Muscle layer of duodenum (tissue), 2 donors: ENCODE measurements around the gene LYRM4.
"Not testable (repeated sequence)": the region's sequence is repeated elsewhere in the genome, so short reads cannot be mapped to it uniquely, and the experiment has no call there.

Experiments used
- H3K27ac ChIP-seq: one replicate; pipeline ENCODE4 v1.7.0; 2013; ENCODE audit warnings: mild to moderate bottlenecking, low read length
- H3K27me3 ChIP-seq: one replicate; pipeline ENCODE4 v1.7.0; 2013; ENCODE audit warnings: low read depth, mild to moderate bottlenecking, control low read depth, low read length
- H3K36me3 ChIP-seq, 2 donors: one replicate each; pipeline ENCODE4 v1.7.0; 2013; ENCODE audit warnings: low read length in 2 of 2, control low read depth in 1 of 2, mild to moderate bottlenecking in 1 of 2; ENCODE audit not compliant: insufficient read depth in 2 of 2, control insufficient read depth in 1 of 2
- H3K4me1 ChIP-seq, 2 donors: one replicate each; pipeline ENCODE4 v1.7.0; 2013; ENCODE audit warnings: low read length in 2 of 2, mild to moderate bottlenecking in 2 of 2, control low read depth in 1 of 2, moderate library complexity in 1 of 2; ENCODE audit not compliant: insufficient read depth in 2 of 2, control insufficient read depth in 1 of 2
- H3K4me3 ChIP-seq, 2 donors: one replicate each; pipeline ENCODE4 v1.7.0; 2013; ENCODE audit warnings: low read length in 2 of 2, low read depth in 1 of 2, mild to moderate bottlenecking in 1 of 2
- H3K9me3 ChIP-seq, 2 donors: one replicate each; pipeline ENCODE4 v1.7.0; 2013; ENCODE audit warnings: low read length in 2 of 2, control low read depth in 1 of 2, mild to moderate bottlenecking in 1 of 2; ENCODE audit not compliant: control insufficient read depth in 1 of 2
- donor health status: healthy.

LYRM4 gene

DNA sequence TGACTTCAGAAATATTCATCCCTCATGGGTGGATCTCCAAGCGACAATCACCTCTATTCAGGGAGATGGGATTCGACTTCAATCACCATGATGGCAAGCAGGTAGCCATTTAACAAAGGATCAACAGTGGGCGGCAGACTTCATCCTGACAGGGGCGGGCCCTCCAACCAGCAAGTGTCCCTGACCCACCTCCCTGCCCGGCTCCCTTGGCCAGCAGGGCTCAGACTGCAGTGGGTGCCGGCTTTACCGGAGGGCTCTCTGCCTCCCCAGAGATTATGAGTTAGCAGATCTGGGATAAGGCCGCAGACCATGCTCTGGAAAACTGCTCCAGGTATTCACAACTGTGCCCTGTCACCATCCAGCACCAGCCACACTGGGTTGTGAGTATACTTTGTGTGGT, 136.2 kb downstream of the LYRM4 start:
- no peak overlapping the region for H3K27ac ChIP-seq
- H3K4me3 ChIP-seq: no peak overlapping the region
- H3K9me3 ChIP-seq: no peaks in the 10 kb centered on the region
- no peaks in the 10 kb centered on the region for H3K27me3 ChIP-seq
- H3K4me1 ChIP-seq: no peaks in the 10 kb centered on the region
- no peaks in the 10 kb centered on the region for H3K36me3 ChIP-seq

DNA sequence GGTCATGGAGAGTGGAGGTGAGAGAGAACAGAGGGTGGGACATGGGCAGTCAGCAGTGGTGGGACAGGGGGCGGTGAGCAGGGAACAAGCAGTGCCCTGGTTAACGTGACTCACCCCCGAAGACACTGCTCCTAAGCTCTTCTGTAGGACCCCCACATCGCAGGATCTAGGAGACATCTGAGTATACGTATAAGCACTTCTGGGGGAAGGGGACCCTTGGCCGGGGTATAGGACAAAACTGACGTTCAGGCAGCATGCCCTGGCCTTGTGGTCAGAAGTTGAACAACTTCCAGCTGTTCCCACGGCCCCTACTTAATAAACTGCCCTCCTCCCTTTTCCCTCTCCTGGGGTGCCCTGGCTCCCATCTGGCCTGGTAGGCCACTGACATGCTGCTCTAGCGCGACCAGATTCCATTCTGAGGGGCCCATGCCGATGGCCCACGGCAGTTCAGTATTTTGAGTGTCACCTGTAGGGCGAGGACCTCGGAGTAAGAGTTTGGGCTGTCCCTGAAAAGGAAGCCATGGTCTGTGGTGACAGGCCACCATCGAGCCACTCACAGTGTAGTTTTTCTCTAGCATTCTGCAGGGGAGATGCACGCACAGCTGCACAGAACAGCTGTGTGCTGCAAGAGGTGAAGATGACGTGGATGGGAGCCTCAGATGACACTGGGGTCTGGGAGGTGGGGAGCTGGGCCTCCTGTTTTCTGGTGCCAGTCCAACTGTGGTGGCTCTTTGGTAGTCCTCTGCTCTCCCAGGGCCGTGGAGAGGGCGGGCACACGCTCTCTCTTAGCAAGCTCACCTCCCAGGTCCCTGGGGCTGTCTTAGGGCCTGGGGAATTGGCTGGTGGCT, 137.2 kb downstream of the LYRM4 start:
- H3K27me3 ChIP-seq: no peaks in the 10 kb centered on the region
- H3K4me1 ChIP-seq: no peaks in the 10 kb centered on the region
- H3K9me3 ChIP-seq: no peaks in the 10 kb centered on the region
- no peak overlapping the region for H3K27ac ChIP-seq
- no peak overlapping the region for H3K4me3 ChIP-seq
- no peaks in the 10 kb centered on the region for H3K36me3 ChIP-seq

DNA sequence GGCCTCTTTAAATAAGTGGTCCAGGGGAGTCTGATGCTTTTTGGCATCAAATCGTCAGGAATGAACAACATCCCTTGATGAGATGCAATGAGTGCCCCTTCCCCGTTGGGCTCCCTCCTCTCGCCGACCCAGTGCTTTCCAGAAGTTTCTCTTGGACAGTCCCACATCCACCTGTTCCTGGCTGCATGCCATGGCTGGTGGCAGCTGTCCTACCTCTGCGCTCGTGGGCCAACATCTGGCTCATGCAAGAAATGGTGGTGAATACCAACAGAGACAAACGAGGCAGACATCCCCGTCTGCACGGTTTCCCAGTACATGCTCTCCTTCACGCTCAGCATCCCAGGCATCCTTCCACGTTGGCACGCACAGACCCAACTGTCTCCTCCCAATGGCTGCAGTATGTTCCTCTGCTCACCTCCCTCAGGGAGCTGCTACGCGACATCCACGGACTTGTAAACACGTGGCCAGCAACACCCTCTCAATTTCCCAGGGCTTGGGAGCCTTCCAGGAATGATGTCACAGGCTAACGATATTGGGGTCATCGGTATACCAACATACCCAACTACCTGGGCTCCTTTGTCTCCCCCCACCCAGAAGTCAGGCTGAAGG, 138.1 kb downstream of the LYRM4 start:
- Histone ChIP-seq H3K4me3 (no peak overlapping the region), H3K27ac (no peak overlapping the region), H3K9me3 (no peaks in the 10 kb centered on the region), H3K27me3 (no peaks in the 10 kb centered on the region), H3K36me3 (no peaks in the 10 kb centered on the region), H3K4me1 (no peaks in the 10 kb centered on the region)

DNA sequence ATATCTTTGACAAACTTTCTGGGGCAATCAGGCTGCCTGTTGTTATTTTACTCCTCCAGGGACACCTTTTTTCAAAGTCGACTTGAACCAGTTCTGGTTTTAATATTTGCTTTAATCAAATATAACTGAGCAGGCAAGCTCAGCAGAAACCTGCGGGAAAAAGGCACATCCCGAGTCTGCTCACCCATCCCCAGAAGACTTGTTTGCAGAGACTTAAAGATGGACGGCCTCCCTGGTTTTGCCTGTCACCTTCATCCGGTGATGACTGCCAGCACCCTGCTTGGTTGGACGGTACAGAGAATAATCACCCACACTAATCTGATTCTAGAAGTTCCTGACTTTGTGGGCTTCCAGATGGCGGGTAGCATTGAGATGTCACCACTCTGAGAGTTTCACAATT, 138.8 kb downstream of the LYRM4 start:
- no peak overlapping the region for H3K27ac ChIP-seq
- H3K27me3 ChIP-seq: no peaks in the 10 kb centered on the region
- H3K36me3 ChIP-seq: no peaks in the 10 kb centered on the region
- no peaks in the 10 kb centered on the region for H3K9me3 ChIP-seq
- H3K4me3 ChIP-seq: no peak overlapping the region
- no peaks in the 10 kb centered on the region for H3K4me1 ChIP-seq

DNA sequence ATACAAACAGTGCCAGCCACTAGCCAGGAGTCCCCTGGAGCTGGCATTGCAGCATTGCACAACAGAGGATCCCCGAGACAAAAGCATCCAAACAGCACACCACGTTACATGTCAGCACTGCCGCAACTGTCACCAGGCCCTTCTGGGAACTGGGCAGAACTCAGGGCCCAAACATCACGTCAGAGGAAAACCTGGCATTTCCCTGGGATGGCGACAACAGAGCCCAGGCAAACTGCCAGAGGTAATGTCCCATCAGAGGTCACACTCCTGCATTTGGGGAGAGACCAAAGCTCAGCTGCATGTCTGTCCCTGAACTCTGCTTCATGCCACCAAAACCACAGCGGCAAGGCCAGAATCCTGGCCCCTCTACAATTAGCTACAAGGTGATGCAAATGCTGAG, 139.3 kb downstream of the LYRM4 start:
- no peaks in the 10 kb centered on the region for H3K27me3 ChIP-seq
- no peak overlapping the region for H3K4me3 ChIP-seq
- H3K36me3 ChIP-seq: no peaks in the 10 kb centered on the region
- no peaks in the 10 kb centered on the region for H3K9me3 ChIP-seq
- no peaks in the 10 kb centered on the region for H3K4me1 ChIP-seq
- H3K27ac ChIP-seq: no peak overlapping the region

DNA sequence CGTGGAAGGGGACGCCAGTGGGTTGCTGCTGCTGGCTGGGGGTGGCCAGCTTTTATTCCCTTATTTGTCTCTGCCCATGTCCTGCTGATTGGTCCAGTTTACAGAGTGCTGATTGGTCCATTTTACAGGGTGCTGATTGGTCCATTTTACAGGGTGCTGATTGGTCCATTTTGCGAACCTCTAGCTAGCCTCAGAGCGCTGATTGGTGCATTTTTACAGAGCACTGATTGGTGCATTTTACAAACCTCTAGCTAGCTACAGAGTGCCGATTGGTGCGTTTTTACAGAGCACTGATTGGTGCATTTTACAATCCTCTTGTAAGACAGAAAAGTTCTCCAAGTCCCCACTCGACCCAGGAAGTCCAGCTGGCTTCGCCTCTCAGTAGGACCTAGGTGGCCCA, 140.2 kb downstream of the LYRM4 start:
- H3K4me1 ChIP-seq, H3K27me3 ChIP-seq, H3K9me3 ChIP-seq, H3K27ac ChIP-seq, H3K4me3 ChIP-seq, H3K36me3 ChIP-seq: not testable (repeated sequence)

DNA sequence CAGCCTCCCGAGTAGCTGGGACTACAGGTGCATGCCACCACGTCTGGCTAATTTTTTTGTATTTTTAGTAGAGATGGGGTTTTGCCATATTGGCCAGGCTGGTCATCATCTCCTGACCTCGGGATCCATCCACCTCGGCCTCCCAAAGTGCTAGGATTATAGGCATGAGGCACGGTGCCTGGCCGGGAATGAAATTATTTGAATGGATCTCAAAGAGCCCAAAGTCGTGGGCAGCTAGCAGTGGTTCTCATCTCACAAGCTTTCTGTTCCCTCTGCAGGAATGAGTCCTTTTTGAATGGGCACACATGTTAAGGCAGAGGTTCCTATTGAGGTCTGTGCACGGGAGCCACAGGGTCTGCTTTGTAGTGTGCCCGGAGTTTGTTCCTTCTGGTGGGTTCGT, 140.7 kb downstream of the LYRM4 start:
- no peak overlapping the region for H3K27ac ChIP-seq
- H3K36me3 ChIP-seq: no peaks in the 10 kb centered on the region
- H3K9me3 ChIP-seq: no peaks in the 10 kb centered on the region
- H3K27me3 ChIP-seq: no peaks in the 10 kb centered on the region
- H3K4me1 ChIP-seq: no peaks in the 10 kb centered on the region
- no peak overlapping the region for H3K4me3 ChIP-seq

DNA sequence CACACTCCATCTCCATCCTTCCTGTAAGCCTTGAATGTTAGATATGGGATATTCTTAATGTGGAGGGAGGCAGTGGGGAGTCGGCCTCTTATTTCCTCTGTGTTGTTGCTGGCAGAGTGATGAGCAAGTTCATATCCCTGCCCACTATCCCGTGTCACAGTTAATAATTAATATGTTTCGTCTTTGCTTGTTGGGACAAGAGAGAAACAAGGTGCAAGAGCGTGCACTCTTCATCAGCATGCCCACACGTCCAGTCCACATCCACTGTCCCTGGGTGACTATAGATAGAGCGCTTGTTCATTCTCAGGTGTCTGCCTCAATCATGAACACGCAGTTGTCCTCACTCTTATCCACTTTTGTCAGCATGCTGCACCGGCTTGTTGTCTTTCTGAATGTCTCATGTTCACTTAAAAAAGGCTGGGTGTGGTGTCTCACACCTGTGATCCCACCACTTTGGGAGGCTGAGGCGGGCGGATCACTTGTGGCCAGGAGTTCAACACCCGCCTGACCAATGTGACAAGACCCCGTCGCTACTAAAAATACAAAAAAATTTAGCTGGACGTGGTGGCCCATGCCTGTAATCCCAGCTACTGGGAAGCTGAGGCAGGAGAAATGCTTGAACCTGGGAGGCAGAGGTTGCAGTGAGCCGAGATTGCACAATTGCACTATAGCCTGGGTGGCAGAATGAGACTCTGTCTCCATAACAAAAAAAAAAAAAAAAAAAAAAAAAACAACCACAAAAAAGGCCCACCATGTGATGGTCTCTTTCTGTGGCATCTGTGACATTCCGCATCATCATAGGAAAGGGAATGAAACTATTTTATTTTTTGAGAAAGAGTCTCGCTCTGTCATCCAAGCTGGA, 141.4 kb downstream of the LYRM4 start:
- H3K27ac ChIP-seq: no peak overlapping the region
- no peaks in the 10 kb centered on the region for H3K9me3 ChIP-seq
- no peaks in the 10 kb centered on the region for H3K4me1 ChIP-seq
- H3K27me3 ChIP-seq: no peaks in the 10 kb centered on the region
- H3K4me3 ChIP-seq: no peak overlapping the region
- no peaks in the 10 kb centered on the region for H3K36me3 ChIP-seq

DNA sequence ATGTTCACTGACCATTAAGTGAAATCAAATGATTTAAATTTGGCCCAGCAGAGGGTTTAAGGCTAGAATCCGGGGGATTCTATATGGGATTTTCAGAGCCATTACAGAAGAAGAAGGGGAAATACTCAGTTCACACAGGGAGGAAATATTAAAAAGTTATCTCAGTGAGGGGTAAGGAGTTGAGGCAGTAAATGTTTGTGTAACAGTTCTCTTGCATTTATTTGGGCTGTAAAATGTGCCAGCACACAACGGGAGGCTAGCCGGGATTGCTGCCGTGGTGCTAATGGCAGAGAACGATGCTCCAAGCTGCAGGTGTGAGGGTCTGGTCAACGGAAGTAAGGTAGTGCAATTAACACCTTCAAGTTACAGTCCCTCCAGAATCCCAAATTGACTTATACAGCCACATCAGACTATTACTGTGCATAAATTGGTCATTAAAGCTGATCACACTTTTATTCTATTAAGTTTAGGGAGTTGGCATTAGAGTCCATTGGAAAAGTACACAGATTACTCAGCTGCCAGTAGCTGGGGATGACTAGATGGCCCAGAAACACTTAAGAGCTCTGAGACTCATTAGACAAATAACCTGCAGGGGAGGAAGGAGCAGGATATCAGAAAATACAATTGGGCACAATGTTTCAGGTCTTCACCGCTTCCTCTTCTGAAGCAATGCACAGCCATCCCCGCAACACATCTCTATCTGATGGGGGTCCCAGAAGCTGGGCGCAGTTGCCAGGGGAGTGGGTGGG, 144.3 kb downstream of the LYRM4 start:
- Histone ChIP-seq H3K4me1 (no peaks in the 10 kb centered on the region), H3K27ac (no peak overlapping the region), H3K36me3 (peaks cover 2 to 4% of the 10 kb centered on the region in 2 donors), H3K27me3 (no peaks in the 10 kb centered on the region), H3K9me3 (no peaks in the 10 kb centered on the region), H3K4me3 (no peak overlapping the region)

DNA sequence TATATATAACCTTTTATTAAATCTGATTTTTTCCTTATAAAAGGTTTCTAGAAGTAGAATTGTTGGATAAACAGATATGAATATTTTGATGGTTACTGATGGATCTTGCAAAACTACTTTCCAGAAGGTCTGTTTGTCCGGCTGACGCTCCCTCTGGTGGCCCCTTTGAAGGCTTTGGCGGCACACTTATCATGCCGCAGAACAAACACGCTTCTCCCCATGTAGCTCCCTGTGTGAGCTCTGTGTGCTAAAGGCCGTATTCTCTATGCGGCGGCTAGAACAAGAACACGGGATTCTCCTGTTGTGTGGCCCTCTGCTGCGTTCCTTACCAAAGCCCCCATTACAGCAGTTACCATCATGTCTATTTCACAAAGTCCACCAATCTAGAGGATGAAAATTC, 145.6 kb downstream of the LYRM4 start:
- Histone ChIP-seq H3K9me3 (no peaks in the 10 kb centered on the region), H3K27ac (no peak overlapping the region), H3K27me3 (no peaks in the 10 kb centered on the region), H3K4me3 (no peak overlapping the region), H3K4me1 (no peaks in the 10 kb centered on the region), H3K36me3 (peaks cover 4 to 6% of the 10 kb centered on the region in 2 donors)

DNA sequence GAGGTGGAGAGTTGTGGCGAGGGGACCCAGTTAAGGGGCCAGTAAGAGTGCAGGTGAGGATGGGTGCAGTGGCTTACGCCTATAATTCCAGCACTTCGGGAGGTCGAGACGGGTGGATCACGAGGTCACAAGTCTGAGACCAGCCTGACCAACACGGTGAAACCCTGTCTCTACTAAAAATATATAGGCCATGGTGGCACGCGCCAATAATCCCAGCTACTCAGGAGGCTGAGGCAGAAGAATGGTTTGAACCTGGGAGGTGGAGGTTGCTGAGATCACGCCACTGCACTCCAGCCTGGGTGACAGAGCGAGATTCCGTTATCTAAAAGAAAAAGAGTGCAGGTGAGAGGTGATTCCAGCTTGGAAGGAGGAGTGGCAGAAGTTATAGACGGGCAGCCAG, 147.7 kb downstream of the LYRM4 start:
- no peaks in the 10 kb centered on the region for H3K9me3 ChIP-seq
- no peak overlapping the region for H3K4me3 ChIP-seq
- H3K36me3 ChIP-seq: peaks cover 4 to 6% of the 10 kb centered on the region in 2 donors
- H3K27me3 ChIP-seq: no peaks in the 10 kb centered on the region
- no peaks in the 10 kb centered on the region for H3K4me1 ChIP-seq
- no peak overlapping the region for H3K27ac ChIP-seq
